Fibroblast of villous mesenchyme (primary cell): ENCODE results near the gene KCNG4. TPM values are rescaled to one million over a fixed set of nuclear protein-coding genes. Genes with fewer than 3 reads are reported as not detected.
A peak's percentile ranks its signal among the peaks of the same experiment; 100 is the strongest.

Experiments
- DNase-seq: peaks from one replicate; pipeline ENCODE4 v3.0.0-alpha.2; 2010; ENCODE audit warnings: low read depth
- H3K4me3 ChIP-seq: 2 replicates; pipeline ENCODE4 v1.5.1; 2011; ENCODE audit warnings: low read depth, mild to moderate bottlenecking, low read length
- total RNA-seq: library from RNA; depleted of rRNA; stranded (reverse); fragments of >200 nt; gene quantifications from 2 replicates; pipeline ENCODE4 v1.2.3, GENCODE V29; 2012
- TF ChIP-seq, protein P1 (sequence below): IDR thresholded peaks from 2 replicates; pipeline ENCODE4 v1.5.1; 2012; ENCODE audit warnings: low read depth, mild to moderate bottlenecking, low read length; ENCODE audit not compliant: insufficient read depth

The KCNG4 gene
- total RNA-seq, 1 donor = not detected

DNA sequence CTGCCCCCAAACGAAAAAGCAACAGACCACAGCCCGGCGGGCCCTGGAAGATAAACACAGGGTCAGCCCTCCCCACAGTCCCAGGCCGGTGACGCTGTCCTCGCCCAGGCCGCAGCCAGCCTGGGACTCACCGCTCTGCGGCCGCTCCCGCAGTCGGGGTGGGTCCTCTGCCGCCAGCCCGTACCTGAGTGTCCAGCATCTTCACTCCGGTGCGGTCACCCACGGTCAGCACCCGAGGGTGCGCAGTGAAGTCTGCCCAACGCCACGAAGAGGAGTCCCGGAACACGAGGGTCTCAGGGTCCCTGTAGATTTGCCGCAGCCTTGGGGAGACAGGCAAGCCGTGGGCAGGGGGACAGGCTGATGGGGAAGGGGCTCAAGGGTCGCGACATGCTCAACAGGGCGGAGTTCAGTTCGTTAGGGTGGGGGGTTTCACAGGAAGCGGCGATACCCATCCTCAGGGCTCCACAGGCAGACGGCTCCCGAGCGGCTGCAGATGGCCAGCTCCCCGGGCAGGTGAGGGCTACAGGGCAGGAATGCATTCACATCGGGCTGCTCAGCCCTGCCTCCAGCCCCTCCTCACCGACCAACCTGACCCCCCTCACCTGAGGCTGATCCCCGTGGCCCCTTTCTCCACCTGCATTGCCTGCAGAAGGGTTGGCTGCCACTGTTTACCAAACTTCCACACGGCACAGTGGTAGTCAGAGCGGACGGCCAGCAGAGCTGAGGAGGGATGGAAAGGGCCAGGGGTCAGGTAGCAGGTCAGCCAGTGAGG, 58.5 kb downstream of the KCNG4 start:
- TF ChIP-seq, protein P1, sequence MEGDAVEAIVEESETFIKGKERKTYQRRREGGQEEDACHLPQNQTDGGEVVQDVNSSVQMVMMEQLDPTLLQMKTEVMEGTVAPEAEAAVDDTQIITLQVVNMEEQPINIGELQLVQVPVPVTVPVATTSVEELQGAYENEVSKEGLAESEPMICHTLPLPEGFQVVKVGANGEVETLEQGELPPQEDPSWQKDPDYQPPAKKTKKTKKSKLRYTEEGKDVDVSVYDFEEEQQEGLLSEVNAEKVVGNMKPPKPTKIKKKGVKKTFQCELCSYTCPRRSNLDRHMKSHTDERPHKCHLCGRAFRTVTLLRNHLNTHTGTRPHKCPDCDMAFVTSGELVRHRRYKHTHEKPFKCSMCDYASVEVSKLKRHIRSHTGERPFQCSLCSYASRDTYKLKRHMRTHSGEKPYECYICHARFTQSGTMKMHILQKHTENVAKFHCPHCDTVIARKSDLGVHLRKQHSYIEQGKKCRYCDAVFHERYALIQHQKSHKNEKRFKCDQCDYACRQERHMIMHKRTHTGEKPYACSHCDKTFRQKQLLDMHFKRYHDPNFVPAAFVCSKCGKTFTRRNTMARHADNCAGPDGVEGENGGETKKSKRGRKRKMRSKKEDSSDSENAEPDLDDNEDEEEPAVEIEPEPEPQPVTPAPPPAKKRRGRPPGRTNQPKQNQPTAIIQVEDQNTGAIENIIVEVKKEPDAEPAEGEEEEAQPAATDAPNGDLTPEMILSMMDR = no peak

DNA sequence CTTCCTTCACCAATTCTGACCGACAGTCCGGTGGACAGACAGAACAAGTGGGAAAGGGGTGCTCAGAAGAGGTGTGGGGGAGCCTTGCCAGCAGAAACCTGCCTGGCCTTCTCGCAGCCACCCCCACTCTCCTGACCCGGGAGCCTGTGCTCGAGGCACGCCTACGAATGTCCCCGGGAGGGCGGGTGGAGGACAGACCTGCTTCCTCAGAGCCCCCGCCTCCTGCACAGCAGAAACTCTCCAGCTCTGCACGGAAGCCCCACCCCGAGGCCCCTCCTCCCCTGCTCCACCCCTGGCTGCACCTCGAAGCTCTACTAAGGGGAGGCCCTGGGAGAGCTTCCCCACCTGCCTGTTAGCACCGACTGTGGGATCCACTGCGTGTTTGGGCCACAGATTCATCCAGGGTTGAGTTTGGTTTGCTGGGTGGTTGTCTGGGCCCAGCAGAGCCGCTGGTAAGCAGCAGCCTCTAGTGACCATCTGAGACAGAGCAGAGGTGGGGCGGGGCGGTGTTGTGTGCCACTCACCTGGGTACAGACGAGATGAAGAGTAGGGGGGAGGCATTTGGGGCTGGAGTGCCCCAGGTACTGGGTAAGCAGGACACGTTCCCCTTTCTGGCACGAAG, 59.2 kb downstream of the KCNG4 start:
- TF ChIP-seq, protein P1 = no peak
- H3K4me3 ChIP-seq = no peak overlapping the region
- DNase-seq = no peak

More for the DNA sequence above, 58.5 kb downstream of the KCNG4 start:
- H3K4me3 ChIP-seq = no peak overlapping the region
- no peak for DNase-seq

DNA sequence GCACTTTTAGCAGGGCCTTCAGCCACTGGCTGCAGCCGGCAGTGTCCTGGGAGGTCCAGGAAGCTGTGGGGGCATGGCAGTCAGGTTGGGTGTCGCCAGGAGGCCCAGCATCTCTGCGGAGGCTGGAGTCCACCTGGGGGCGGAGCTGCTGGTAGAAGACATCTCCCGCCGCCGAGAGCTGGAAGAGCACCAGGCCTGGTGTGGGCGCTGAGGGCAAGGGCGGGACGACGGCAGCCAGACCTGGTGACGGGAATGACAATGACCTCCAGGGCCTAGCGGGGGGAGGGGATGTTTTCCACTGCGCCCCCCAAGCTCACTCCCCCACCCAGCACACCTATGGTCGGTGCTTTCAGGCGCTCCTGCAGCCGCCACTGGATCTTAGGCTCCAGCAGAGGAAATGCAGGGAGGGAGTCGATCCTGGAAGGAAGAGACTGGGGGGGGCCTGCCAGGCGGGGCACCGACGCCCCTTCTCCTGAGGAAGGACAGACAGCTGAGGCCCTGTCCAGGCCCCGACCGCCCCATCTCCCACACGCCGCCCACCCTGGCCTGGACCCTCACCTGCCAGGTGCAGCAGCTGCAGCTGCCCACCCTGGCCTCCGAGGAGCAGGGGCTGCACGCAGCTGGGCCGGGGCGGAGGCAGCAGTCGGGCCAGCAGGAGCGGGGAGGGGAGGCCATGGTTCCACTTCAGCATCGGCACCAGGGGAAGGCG, 60.0 kb downstream of the KCNG4 start:
- TF ChIP-seq, protein P1 = no peak
- DNase-seq = no peak
- H3K4me3 ChIP-seq = no peak overlapping the region

DNA sequence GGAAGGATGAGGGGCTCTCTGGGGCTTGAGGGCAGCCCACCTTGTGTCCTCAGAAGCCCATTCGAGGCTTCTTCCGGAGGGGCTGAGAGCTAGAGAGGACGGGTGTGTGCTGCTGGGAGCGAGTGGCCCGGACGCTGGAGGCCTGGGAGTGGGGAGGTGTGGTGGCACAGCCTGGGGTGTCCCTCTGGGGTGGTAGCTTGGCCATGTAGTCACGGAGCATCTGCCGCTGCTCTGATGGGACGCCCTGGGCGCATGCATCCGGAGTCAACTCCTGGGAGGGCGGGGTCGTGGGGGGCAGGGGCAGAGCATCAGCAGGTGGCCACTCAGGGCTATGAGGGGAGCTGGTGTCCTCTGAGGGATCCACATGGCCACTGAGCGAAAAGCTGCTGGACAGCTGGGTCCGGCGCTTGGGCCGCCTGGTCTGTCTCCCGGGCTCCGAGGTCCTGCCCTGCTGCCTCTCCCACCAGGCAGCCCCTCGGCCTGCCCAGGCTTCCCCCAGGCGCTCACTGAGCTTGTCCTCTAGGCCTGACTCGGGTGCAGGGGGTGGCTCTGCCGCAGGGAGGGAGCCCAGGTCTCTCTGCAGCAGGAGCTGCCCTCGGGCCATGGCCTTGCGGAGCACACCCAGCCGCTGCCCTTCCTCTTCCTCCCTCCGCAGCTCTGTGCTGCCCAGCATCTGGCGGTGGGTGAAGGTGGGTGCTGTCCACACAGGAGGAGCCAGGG, 60.8 kb downstream of the KCNG4 start:
- TF ChIP-seq, protein P1 = no peak
- no peak overlapping the region for H3K4me3 ChIP-seq
- no peak for DNase-seq

DNA sequence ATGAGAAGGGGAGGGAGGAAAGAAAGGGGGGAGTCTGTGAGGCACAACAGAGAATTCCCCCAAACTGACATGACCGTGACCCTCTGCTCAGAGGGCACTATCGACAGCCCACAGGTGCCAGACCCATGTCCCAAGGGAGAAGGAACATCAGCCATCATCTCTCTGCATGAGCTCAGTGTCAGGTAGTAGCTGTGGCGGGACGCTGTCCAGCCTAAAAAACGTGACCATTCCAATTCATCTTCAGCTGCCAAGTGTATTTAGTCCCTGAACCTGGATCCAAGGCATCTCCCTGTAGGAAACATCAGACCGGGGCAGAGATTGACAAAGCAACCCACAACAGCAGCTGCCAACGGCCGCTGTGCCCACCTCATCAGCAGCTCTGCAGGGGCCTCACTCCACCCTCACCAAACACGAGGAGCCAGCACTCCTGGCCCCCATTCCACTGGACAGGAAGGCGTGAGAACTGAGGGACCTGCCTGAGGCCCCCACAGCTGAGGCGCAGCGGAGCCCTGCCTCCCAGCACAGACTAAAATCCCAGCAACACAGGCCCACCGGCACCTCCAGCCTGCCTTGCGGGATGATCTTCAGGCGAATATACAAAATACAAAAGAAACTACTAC, 61.6 kb downstream of the KCNG4 start:
- TF ChIP-seq, protein P1 = no peak
- no peak overlapping the region for H3K4me3 ChIP-seq
- DNase-seq = no peak

DNA sequence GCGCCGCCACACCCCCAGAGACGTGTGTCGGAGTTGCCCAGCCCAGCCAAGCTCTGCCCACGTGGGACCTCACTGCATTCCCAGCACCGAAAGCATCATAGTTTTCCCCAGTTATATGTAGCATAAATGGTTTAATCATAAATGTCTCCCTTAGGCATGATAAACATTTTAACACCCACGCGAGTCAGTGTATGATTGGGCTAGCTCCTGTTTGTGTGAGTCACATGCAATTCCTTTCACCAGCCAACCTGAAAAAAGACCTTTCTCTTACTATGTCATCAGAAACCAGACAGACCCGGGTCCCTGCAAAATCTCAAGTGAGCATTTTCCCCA, 62.1 kb downstream of the KCNG4 start:
- TF ChIP-seq, protein P1 = no peak
- H3K4me3 ChIP-seq = no peak overlapping the region
- DNase-seq = peak; percentile 71
